ENCODE measurements around the gene CPE.
"Not testable (repeated sequence)": the region's sequence is repeated elsewhere in the genome, so short reads cannot be mapped to it uniquely, and the experiment has no call there.

Gene CPE

GRCh38 chr4:165472943-165473676 is 94.3 kb downstream of the CPE start:
- DNase-seq, result no peak

DNA sequence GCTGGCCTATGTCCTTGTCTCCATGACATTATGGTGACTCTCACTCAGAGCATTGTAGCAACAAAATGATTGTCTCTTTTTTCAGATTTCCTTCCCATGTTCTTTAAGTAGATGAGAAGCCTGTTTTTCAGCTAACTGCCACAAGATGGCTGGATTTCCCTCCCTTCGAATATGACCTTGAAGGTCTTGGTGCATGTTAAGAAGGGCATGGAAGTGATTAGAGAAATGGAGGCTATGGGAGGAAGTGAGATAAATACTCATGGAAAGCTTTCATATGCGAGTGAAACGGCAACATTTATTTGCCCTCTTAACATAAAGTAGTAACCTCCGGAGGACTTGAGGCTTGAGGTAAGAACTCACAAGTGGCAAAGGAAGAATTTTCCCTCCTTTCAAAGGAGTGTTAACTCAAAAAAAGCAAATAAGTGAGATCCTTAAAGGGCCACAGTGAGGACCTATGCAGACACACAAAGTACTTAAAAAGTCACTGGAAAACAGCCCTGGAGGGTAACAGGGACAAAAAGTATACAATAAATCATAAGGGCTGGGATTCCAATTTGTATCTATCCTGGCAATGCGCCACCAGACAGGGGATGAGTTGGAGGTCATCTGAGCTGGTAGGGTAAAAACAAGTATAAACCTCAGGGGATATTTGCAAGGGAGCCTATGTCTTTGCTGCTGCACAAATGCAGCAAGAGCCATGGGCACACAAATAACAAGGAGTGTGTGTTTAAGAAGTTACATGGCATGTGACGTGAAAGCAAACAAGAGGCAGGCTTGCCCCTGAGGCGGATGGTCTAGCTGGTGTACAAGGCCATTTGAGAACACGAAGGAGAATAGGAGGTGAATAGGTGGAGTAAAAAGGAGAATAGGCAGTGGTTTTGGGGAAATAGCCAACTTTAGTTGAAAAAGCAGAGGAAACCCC is 96.2 kb downstream of the CPE start:
- no peak for DNase-seq

DNA sequence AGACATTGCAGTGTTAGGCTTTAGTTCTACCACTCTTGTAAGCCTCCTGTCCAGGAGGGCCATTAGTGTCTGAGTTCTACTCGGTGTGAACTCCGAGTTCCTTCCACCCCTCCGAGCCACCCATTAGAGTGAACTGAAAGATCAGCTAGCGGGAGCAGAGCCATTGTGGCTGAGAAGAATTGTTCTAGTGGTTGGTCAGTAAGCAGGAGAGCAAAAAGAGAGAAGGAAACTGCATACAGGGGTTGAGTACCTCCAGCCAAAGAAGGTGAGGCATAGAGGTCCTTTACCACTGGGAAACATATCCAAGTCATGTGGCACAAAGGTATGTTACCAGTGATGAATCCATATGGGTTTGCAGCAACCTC is 96.9 kb downstream of the CPE start:
- DNase-seq, result no peak

DNA sequence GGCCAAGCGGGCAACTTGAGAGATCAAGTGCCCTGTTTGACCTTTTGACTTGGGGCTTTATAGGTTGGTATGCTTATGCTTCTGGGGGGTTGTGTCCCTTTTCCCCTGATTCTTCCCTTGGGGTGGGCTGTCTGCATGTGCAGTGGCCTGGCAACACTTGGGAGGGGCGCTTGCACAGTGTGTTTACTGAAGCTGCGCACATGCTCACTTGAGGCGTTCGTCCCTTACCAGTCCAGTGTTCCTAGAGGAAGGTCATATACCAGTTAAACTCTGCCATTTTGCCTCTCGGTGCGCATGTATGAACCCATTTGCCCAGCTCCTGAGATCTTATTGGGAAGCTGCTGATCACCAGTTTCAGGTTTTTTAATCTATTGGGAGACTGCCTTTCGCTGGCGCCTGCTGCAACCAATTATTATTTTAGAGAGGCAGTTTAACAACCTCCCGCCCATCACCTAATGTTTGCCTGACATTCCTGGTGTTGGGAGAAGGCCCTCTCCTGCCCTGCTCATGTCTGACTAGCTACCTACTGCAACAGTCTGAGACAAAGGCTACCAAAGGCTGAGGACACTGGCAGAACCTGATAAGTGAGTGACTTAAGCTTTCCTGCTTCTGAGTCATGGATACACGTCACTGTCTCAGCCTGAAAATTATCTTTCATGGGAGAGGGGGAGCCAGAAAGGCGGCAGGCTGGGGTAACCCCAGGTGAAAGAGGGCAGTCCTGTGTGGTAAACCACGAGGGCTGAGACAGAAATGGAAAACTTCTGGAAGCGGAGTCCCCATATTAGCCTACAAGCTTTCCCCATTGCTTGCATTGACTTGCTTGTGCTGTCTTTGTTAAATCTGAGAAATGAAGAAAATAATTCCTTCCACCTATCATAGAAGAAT is 97.6 kb downstream of the CPE start:
- DNase-seq, result no peak

DNA sequence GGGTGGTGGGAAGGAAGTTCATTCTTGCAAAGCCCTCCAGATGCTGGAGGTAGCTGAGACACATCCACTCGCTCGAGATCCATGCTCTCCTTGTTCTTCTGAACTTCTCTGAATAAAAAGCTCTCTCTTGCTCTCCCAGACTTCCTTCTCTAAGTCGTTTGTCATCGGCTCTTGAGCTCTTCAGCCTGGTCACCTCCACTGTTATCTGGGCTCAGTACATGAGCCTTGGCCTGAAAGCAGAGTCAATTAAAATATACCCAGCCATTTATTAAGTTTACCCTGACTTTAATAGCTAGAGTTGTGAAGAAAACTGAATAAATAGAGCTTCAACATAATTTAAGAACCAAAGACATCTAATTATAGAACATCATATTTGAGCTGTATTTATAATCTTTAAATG is 99.0 kb downstream of the CPE start:
- DNase-seq, result no peak

DNA sequence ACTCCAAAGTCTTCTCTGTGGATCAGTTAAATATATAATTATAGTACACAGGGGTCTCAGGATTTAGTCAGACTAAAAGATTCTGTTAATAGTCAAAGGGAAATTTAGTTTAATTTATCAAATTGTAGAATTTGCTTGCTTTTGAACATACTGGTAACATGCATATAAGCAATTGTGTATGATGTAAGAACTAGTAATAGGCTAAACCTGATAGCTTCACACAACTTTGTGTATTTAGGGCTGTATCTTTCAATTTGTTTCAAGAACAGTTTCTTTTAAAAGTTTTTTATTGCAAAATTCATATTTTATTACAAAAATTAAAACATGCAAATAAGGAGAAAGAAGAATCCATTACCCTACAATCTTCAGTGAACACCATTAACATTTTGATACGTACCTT is 99.5 kb downstream of the CPE start:
- no peak for DNase-seq

GRCh38 chr4:165481053-165481835 is 102.4 kb downstream of the CPE start:
- no peak for DNase-seq

- no peak for DNase-seq
Measured at GRCh38 chr4:165489786-165490185, 111.0 kb downstream of the CPE start.

DNA sequence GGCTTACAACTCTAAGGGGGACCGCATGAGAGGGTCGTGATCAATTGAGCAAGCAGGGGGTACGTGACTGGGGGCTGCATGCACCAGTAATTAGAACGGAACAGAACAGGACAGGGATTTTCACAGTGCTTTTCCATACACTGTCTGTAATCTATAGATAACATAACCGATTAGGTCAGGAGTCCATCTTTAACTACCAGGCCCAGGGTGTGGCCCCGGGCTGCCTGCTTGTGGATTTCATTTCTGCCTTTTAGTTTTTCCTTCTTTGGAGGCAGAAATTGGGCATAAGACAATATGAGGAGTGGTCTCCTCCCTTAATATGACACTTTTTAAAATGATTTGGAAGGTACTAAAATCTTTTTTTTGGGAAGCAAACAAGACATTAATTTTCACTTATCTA is 113.8 kb downstream of the CPE start:
- not testable (repeated sequence) for DNase-seq

DNA sequence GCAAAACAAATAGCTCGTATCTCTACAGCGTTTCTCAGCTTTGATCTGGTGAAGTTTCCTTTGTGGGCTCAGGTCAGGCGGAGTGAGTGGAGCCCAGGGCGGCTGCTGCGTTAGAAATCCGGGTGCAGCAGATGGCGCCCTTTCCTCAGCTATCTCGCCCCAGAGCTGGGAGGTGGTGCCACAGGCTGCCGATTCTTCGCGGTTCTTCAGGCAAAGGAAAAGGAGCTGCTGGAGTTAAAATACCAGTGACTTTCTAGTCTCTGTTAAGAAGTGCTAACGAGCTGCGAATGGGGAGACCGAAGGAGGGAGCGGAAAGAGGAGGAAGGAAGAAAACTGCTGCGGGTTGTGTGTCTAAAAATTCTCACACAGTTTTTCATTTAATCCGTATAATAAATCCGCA is 114.6 kb downstream of the CPE start:
- peak; percentile 4 for DNase-seq

- no peak for DNase-seq
Measured at GRCh38 chr4:165502916-165503907, 124.4 kb downstream of the CPE start.

DNA sequence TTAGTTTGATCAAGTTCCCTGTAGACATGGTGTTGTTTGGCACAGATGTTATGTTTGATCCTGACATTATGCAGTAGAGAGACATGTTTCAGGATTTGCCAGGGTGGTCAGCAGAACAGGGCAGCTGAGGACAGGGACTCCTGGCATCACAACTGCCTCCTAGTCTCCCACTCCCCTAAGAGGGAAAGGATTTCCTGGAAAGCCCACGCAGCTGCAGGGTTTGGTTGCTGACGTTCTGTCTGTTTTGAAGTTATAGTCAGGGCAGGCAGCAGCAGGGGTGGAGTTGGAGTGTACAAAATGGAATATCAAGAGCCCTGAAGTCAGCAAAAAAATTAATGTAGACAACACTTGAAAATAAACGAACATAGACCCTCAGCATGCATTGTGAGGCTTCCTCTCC is 125.4 kb downstream of the CPE start:
- DNase-seq, result no peak

- DNase-seq, result no peak
Measured at GRCh38 chr4:165505958-165506837, 127.4 kb downstream of the CPE start.

GRCh38 chr4:165506849-165507248 is 128.0 kb downstream of the CPE start:
- no peak for DNase-seq

GRCh38 chr4:165507381-165507780 is 128.6 kb downstream of the CPE start:
- no peak for DNase-seq

DNA sequence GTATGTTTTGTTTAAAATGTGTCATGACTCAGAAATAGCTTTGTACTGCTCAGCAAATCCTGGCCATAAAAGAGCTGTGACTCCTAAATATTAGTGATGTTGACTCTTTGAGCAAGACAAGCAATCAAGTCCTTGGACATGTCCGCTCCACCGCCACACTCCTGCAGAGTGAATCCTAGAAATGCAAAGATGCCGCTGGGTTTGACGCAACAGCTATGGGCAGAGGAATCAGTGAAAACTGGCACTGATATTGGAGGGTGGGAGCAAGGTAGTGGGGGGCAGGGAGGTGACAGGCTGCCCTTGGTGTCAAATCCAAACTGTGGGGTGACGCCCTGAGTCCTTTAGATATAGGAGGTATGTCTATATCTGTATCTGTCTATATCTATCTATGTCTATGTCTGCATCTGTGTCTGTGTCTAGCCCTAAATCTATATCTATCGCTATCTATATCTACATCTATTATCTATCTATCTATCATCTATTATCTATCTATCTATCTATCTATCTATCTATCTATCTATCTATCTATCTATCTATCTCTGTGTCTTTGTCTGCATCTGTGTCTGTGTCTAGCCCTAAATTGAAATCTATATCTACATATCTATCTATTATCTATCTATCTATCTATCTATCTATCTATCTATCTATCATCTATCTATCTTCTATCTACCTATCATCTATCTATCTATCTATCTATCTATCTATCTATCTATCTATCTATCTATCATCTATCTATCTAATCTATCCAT is 129.7 kb downstream of the CPE start:
- DNase-seq, result no peak

GRCh38 chr4:165512424-165512823 is 133.6 kb downstream of the CPE start:
- no peak for DNase-seq

GRCh38 chr4:165514739-165515138 is 135.9 kb downstream of the CPE start:
- DNase-seq, result no peak

DNA sequence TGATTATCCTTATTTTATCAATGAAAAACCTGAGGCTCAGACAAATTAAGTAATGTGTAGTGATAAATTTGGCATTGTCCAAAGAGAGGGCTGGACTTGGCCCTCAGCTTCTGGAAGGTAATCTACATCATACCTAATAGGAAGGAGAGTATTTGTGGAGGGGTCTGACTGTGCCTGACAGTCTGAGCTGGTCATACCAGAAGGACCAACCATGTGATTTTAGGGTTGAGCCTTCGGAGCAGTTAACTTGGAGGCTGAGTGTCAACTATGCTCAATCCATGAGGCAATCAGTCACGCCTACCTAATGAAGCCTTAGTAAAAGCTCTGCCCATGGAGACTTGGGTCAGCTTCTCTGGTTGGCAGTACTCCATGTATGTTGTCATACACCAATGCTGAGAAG is 136.4 kb downstream of the CPE start:
- no peak for DNase-seq

All from midbrain (tissue), 1 donor.